GM18867 (cell line): ENCODE measurements around the gene TCF12.

Experiments used
- ATAC-seq: cut with Tn5 transposase; IDR thresholded peaks from one replicate; pipeline ENCODE4 v1.9.1; 2021; ENCODE audit warnings: mild to moderate bottlenecking, moderate library complexity; ENCODE audit not compliant: unreplicated experiment

Gene TCF12

GRCh38 chr15:57309856-57310760 is 391.7 kb downstream of the TCF12 start:
- ATAC-seq: no peak

GRCh38 chr15:57310876-57311275 is 392.4 kb downstream of the TCF12 start:
- ATAC-seq: no peak

- ATAC-seq: no peak
These were observed 393.5 kb downstream of the TCF12 start for GRCh38 chr15:57312006-57312317.

GRCh38 chr15:57312318-57313133 is 394.1 kb downstream of the TCF12 start:
- ATAC-seq: no peak

- no peak for ATAC-seq
These were observed 394.7 kb downstream of the TCF12 start for GRCh38 chr15:57313134-57313483.

DNA sequence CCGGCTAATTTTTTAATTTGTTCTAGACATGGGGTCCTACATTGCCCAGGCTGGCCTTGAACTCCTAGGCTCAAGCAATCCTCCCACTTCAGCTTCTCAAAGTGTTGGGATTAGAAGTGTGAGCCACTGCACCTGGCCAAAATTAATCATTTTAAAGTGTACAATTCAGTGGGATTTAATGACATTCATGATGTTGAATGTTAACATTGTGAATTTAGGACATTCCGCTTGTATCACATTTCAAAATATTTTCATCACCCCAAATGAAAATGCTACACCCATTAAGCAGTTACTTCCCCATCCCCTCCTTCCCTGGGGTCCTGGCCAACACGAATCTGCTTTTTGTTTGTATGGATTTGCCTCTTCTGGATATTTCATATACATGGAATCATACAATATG is 395.8 kb downstream of the TCF12 start:
- no peak for ATAC-seq

DNA sequence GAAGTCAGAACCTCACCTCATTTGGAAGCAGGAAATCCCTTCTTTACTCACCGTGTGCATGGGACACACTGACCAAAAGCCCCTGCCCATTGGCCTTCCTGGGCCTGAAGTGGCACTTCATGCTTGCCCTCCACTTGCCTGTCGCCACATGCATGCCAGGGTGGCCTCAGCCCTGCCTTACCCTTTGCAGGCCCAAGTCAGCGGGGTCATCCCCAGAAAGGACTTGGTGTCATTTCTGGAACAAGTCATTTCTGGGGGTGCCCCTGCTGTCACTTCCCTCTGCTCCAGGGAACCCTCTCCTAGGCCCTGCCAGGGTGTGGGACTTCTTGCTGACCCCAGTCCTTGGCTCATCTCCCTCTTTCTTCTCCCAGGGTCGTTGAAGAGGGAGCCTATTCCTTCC is 398.0 kb downstream of the TCF12 start:
- ATAC-seq: no peak

DNA sequence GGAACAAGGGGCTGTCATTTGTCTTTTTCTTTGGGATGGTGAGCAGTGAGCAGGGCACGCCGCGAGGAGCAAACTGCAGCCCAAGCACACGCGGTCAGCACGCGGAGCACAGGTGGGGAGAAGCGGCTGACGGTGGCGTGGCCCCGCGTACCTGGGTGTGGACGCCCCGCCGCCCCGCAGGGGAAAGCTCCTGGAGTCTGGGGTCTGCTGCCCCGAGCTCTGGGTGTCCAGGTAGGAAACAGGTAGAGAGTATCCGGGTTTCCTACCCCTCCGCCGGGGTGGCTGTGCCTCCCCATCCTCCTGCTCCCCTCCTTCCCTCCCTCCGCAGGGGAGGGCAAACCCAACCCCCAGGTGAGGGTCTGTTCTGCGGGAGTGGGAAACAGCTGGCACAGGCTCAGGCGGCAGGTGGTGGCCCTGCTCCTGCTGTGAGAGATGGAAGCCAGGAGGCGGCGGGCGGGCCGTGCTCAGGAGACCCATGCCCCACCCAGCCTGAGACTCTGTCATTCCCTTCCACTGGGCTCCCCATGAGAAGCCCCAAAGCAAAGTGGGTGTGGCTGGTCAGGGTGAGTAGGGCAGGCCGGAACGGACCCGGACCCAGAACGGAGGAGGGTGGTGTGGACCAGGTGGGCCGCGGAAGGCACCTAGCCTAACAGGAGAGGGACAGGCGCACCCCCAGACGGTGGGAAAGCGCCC is 400.9 kb downstream of the TCF12 start:
- ATAC-seq: no peak

GRCh38 chr15:57319919-57320560 is 401.6 kb downstream of the TCF12 start:
- no peak for ATAC-seq

DNA sequence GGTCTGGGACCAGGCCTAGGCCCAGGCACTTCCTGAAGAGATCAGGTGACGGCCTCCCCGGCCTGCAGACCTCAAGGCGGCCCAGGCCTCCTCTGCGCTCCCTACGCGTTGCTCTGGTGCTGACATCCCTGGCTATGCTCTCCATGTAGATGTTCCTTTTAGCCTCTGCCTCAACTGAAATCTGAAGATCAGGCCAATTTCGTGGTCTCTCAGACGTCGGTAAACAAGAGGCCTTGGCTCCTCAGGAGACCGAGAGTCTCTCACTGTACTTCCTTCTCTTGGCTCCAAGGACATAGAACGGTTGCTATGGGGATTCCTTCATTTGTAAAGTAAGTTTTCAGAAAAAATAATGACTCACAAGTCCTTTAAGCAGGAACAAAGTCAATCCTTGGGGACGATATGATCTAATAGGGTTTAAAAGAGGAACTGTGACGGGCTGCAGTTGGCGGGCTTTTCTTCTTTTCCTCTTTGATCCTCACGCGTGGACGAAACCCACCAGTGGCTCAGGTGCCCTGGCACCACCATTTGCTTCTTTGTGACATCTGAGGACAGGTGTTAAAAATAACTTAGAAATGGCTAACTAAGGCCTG is 402.3 kb downstream of the TCF12 start:
- no peak for ATAC-seq

DNA sequence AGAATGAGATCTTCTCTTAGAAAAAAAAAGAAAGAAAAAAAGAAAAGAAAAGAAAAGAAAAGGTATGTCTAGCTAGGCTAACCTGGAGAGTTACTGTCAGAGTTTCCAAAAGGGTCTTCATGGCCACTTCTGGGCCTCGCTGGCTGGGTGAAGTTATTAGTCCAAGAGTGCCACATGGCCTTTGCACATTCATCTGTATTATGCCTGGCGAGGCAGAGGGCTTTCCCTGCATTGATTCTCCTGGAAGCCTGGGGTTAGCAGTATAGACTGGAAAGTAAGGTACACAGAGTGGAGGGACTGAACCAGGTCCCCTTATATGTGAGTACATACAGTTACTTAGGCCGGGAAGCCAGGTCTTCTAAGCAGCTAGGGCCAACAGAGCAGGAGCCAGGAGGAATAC is 403.0 kb downstream of the TCF12 start:
- no peak for ATAC-seq

DNA sequence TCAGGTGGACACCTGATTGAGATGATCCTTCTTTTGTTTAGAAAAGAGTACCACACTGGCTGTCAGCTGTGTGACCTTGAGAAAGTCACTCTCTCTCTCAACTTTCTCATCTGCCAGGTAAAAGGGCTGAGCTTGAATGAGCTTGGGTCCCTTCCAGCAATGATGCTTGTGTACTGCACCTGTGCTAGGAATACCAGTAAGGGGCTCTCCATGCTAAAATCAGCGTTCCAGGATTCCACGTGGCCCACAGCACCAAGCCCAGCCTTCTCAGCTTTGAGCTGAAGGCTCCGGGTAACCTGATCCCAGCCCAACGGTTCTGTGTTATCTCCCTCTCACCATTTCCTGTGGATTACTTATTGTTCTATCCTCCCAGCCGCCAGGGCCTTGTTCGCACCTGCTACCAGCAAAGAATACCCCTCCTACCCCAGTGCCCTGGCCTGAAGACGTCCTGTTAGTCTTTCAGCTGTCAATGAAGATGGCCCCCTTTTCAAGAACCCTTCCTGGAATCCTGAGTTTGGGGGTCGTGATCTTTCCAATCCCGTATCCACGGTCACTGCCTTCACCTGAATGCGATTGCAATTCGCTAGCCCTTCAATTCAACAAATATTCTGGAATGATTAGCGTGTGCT is 403.6 kb downstream of the TCF12 start:
- no peak for ATAC-seq

DNA sequence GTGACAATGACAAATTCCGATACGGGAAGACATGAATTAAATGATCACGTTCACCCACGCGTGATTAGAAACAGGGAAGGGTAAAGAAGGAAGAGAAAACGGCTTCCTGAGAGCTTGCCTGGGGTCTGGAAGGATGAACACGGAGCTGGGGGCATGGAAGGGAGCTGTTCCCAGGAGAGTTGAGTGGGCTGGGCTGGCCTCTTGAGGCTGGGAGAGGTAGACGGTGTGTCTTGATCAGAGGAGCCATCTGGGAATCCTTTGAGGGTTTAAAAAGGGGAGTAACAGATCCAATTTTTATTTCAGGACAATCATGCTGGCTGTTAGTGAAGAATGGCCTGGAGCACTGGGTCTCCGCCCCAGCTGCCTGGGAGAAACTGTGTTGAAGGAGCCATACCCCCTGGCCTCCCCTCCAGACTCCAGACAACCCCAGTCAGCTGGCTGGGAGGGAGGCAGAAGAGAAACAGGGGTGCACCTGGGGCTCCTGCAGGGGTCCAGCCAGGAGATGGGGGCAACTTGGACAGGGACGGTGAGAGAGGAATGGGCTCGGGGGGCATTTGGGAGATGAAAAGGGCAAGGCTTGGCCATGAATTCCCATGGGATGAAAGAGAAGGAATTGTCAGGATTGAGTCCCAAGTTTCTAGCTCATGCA is 404.3 kb downstream of the TCF12 start:
- ATAC-seq: no peak

DNA sequence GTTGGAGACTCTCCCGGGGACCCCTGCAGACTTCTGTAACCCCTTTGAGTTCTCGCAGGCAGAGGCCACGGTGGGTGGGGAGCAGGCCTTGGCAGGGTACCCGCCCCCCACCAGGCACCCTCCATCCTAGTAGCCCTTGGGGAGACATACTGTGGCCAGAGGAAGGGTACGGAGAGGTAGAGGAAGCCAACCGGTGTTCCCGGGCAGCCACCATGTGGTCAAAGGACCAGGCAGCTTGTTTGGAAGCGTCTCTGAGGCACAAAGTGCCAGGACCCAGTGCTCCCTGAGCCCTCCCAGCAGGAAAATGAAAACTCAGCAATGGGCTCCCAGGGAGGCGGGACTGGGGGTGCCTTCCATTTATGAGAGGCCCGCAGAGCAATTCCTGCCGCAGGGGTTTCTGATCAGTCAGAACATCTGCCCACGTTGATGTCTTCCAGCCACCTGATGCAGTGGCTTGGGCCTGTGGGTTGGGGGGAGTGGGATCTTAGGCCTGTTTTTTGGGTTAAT is 404.9 kb downstream of the TCF12 start:
- ATAC-seq: no peak

DNA sequence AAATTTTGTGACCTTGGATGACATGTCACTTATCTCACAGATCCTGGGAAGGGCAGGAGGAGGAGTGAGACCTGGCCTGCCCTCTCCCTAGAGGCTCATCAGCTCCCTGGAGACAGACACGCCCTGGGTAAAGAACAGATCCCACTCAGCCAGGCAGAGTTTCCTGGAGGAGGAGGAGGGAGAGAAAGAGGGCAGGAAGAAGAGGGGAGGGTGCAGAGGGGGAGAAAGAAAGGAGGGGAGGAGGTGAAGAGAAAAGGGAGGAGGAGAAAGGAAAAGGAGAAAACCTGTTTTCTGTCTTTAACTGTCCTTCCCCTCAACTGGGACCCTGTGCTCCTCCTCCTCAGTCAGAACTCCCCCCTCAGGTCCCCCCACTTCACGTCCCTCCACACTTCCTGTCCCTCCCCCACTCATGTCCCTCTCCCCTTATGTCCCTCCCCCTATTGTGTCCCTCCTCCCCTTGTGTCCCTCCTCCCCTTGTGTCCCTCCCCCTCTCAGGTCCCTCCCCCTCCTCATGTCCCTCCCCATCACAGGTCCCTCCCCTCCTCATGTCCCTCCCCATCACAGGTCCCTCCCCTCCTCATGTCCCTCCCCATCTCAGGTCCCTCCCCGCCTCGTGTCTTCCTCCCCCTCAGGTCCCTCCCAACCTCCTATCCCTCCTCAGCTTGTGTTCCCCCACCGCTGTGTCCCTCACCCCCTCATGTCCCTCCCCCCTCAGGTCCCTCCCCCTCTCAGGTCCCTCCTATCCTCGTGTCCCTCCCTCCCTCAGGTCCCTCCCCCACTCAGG is 405.6 kb downstream of the TCF12 start:
- ATAC-seq: no peak

DNA sequence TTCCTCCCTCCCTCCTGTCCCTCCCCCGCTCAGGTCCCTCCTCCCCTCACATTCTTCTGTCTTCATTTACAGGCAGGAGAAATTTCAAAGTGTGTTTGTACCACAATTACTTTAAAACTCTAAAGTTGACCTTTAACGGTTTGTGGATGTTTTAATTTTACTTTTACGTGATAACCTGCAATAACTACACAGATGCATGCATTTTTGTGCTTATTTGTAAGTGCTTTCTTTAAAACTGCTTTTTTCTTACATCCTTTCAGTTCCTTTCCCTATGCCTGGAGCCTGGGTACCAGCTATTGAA is 406.1 kb downstream of the TCF12 start:
- ATAC-seq: no peak

- ATAC-seq: no peak
These were observed 406.7 kb downstream of the TCF12 start for GRCh38 chr15:57324944-57325679.

DNA sequence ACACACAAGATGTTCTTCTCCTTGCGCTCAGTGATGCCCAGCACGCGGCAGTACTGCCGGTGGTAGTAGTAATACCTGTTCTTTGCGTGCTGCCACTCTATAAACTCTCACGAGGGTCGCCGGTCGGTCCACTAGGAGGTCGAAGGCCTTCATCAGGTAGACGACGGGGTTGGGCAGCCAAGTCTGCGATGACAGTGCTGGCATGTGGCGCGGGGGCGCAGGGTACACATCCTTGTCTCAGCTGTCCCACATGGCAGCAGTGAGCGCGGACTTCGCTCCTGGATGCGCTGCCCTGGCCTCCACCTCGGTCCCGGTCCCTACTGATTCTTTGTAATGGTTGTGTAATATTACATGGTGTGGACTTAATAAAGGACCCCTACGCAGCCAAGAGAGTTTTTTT is 407.8 kb downstream of the TCF12 start:
- ATAC-seq: no peak
